HG02571 (cell line): ENCODE data around the gene ILKAP.

Source experiments
- ATAC-seq: cut with Tn5 transposase; IDR thresholded peaks from one replicate; pipeline ENCODE4 v1.9.1; 2021; ENCODE audit warnings: mild to moderate bottlenecking, moderate library complexity; ENCODE audit not compliant: unreplicated experiment

The ILKAP gene

GRCh38 chr2:238166391-238167343 is 36.8 kb downstream of the ILKAP start:
- no peak for ATAC-seq

DNA sequence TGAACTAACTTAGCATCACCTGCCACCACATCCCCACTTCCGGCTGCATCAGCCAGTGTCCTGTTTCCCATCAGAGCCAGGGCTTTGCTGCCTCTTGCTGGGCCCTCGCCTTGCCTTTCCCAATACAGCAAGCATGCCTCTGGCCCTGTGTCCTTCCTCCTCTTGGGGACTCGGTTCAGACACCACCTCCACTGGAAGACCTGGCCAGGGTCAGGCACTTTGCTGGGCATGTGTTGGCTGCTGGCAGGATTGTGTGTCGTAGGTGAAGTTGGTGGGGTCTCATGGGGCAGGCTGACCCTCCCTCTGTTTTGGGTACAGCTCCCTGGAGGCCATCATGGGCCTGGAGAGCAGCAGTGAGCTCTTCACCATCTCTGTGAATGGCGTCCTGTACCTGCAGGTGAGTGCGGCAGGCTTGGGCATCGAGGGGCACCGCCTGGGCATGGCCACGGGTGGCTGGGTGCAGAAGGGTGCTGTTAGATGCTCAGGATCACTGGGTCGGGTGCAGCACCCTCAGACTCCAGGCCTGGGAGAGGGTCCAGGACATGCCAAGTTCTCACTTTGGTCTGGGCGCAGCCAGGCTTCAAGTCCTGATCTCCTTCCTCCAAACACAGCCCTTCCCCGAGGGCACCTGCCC is 38.1 kb downstream of the ILKAP start:
- ATAC-seq, result no peak

DNA sequence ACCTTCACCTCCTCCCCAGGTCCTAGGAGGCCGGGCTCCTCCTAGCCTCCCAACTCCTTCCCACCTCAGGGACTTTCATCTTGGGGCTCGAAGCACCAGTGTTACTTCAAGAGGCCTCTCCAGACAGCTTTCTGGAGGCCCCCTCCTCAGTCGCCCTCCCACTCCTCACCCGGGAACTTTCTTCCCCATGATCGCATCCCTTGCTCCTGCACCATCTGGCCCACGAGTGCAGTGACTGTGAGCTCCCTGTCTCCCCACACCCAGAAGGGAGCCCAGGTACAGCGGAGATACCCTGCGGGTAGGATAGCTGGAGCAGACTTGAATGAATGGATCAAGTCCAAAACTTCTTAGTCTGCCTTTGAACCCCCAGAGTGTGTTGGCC is 38.6 kb downstream of the ILKAP start:
- ATAC-seq, result no peak

GRCh38 chr2:238163481-238164198 is 39.9 kb downstream of the ILKAP start:
- ATAC-seq, result no peak

DNA sequence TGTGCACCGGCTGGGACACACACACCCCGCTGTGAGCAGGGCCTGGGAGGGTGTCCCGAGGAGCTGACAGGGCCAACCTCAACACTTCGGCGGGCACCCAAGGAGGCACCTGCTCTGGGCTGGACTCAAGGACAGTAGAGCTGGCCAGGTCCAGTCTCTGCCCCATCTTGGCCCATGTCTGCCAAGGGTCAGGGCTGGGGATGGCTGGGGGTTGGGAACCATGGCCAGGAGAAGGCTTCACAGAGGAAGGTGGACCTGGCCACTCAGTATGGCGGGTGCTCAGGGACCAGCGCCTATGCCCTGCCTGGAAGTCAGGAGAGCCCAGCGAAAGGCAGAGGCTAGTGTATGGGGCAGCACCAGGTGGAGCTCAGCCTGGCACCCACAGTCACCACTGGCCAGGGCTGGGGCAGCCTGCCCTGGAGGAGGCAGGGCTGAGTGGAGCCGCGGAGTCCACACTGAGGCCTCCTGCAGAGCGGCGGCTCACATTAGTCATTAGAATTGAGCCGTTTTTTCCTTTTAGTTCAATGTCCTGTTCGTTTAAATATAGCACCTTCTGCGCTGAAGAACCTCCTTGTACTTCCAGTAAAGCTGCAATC is 40.6 kb downstream of the ILKAP start:
- ATAC-seq, result no peak

DNA sequence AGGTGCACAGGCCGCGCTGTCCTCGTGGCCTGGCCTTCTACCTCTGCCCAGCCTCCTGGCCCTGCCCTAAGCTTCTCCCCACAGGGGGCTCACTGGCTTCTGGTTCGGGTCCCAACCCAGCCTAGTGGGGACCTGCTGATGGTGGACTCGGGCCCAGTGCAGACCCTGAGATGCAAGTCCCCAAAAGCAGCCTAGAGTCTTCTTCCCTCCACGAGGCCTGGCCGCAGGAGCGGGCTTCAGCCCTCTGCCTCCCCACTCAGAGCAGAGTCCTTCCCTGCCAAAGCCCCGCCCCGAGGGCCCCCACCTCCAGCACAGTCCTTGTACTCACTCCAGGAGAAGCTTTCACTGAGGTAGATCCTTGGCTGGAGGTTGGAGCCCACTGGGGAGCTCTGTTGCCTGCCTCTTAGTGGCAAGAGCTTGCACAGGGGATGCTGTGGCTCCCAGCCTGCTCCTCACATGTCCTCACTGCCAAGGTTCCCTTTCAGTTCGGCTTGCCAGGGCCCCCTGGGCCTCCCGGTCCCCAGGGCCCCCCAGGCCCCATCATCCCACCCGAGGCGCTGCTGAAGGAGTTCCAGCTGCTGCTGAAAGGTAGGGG is 41.1 kb downstream of the ILKAP start:
- no peak for ATAC-seq

DNA sequence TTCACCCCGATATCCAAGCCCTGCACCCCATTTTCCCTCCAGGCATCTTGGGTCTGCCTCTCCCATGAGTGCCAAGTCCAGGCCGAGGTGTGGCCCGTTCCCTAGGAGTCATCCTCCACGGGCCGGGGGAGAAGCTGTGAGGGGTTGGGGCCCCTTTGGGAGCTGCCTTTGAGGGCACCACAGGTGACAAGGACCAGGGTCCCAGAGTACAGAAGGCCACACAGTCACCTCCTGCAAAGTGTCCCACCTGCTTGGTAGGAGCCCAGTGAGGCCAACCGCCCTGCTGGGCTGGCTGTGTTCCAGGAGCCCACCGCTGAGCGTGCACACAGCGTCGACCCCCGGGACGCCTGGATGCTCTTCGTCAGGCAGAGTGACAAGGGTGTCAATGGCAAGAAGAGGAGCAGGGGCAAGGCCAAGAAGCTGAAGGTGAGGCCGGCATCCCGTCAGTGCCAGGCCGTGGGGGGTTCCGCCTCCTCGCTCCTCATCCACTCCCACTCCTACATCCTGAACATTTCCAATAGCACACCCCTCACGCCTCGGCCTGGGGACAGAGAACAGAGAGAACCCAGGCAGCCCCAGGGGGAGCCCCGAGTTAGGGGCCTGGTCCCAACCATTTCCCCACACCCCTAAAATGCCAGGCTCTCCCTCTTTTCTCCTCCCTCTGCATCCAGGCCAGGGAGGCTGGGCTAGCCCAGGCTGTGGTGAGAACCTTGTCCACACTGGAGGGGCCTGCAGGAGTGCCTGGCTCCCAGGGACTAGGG is 42.0 kb downstream of the ILKAP start:
- no peak for ATAC-seq

DNA sequence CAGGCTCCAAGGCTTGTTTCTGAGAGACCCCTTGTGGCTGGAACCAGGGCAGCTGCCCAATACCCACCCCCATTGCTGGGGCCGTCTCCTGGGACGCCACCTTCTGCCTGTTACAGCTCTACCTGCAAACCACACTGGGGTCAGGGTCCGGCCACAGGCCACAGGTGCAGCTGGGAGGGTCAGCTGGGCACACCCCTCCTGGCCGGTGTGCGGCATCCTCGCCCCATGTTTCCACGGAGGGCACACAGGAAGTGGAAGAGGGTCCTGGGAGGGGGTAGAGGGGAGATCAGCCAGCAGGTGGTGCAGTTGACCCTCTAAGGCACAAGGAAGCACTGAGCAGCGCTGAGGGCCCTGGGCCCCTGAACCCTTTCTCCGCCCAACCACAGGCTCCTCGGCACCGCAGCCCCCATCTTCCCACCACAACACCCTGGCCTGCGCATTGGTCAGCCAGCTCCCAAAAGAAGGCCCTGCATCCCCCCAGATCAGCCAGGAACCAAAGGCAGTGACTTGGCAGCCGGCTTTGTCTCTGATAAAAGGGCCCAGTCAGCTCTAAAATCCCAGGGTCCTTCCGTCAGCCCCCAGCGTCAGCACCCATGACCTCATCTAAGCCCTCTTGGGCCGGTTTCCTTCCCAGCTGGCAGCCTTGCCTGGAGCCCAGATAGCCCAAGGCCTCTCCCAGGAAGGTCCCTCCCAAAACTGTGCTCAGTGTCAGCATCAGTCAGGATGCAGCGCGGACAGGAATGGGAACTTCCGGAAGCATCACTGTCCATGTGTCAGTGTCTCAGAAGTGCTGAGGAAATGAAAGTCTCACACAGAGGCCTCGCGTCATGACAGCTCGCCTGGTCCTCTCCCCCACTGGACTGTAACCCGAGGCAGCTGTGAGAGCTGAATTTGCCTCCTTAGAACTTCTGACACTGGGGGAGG is 43.0 kb downstream of the ILKAP start:
- ATAC-seq, result no peak

- no peak for ATAC-seq
Observed at GRCh38 chr2:238159661-238160205, 43.8 kb downstream of the ILKAP start.

DNA sequence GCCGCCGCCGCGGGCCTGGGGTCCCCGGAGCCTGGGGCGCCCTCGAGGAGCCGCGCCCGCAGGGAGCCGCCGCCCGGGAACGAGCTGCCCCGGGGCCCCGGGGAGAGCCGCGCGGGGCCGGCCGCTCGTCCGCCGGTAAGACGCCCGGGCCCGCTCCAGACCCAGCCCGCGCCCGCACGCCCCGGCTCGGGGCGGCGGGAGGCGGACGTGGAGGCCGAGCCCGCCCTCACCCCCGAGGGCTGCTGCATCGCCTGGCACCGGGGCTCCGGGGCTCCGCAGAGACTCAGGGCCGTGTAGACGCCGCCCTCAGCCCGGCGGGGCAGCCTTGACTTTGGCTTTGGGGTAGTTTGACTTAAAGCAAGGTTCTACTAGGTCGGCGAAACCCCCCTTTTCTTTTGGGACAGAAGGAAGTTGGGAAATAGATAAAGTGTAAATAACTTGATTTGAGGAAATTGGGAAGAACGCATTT is 44.4 kb downstream of the ILKAP start:
- ATAC-seq, result no peak

DNA sequence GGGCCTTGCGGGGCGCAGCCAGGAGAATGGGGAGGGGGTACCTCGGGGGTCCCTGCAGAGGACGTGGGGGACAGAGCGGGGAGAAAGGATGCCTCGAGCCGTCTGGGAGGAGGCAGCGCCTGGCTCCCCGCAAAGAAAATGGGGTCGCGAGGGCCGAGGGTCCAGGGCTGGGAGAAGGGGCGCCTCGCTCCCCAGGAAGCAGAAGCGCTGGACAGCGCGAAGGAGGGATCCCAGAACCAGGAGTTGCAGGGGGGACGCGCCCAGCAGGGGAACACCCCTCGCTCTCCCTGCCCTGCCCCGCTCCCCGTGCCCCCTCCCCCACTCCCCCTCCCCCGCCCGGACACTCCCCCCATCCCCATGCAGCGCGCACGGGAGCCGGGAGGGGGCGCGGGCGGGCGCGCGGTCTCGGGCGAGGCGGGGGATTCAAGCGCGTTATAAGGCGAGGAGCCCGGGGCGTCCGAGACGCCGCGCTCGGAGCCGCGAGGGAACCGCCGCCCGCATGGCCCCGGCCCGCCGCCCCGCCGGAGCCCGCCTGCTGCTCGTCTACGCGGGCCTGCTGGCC is 44.9 kb downstream of the ILKAP start, which contains the start of gene ERFE:
TSS of gene ERFE (plus strand) at position 462 of the 562 bp plus-strand sequence. CDS start at position 500, 38 bp downstream.
- no peak for ATAC-seq

GRCh38 chr2:238158018-238158508 is 45.4 kb downstream of the ILKAP start:
- no peak for ATAC-seq

GRCh38 chr2:238157506-238158017 is 45.9 kb downstream of the ILKAP start:
- no peak for ATAC-seq

DNA sequence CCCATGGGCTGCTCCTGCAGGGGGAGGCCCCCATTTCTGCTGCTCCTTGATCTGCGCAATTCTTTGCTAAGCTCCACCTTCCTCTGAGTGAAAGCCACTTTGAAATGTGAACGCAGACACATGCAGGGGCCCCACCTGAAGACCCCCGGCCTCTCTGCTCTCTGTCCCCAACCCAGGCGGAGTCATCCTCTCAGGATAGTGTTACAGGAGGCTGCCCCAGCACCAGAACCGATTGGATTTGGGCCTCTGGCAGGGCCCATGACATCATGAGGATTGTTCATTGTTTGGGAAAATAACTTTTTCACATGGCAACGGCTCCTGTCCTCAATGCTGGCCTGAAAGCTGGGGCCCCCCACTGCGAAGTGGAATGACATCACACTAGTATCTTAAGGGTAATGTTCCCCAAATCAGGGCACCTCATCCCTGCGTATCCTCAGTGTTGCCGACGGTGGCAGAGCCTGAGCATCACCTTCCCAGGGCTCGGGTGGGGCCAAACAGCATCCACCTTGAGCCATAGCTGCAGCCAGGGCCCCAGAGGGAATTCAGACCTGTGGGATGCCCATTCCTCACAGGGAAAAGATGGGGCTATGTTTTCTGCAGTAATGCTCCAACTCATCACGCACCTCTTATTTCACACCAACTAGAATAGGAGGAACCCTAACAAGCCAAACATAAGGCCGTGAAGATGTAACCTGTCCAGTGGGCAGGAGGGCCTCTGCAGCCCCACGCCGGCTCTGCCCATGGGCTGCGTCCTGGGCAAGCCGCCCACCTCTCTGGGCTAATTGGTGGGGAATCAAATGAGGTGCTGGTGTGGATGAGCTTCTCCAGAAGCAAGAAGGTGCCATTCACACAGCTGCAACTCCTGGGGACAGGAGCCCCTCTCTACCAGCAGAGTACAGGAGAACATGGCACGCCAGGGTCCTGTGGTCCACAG is 47.5 kb downstream of the ILKAP start:
- no peak for ATAC-seq

DNA sequence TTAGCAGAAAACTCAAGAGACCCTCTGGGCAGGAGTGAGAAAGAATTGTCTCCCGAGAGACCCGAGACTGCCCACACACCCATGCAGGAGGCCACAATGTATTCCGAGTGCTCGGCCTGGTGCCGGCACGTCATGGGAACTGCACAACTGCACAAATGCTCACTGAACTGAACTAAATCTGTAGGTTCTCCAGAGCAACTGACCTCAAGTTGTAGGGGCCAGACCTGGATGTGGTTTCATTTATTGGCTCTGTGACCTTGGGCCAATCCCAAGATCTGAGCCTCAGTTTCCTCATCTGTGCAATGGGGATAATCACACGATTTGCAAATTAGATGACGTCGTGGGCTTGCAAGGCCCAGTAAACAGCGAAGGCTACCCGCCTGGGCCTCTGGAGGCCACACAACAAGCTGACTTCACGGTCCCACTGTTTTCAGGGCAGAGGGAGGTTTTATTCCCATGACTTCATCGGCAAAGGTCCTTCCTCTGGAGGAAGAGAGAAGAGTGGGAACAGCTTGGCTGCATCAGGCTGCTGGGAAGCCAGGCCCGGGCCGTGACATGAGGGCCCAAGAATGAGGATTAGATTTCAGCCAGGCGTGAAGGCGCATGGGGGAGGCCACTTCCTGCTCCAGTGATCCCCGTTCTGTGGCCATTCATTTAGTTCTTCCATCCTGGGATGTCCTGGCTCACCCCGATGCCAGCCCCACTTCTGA is 48.3 kb downstream of the ILKAP start:
- ATAC-seq, result no peak

- no peak for ATAC-seq
Observed at GRCh38 chr2:238154570-238154969, 48.9 kb downstream of the ILKAP start.
